ENCODE results near the gene PDE6C. TPM values are rescaled to one million over a fixed set of nuclear protein-coding genes. Genes with fewer than 3 reads are reported as not detected.

The PDE6C gene
- total and polyA plus RNA-seq, 9 donors = 0.02 TPM; not detected in 8

DNA sequence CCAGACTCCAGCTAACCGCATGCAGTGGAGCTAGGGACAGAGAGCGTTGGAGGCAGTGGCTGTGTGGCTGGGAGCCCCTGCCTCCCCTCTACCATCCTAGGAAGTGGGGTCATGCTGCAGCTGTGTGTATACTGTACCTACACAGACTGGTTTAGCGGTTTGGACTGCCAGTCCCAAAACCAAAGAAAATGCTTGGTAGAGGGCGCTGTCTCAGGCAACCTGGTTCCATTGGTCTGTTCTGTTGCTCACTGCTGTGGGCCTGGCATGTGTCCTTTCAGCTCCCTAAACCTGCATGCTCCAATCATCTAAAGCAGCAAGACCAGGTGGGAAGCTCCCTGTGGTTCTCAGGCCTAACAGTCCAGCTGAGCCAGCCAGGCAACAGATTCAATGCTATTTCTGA lies 15.8 kb upstream of the PDE6C start:
- WGBS, 3 donors = 35 to 62% (median 42%) methylated on average over 4 of the region's 4 CpGs
- no peak for DNase-seq
- TF ChIP-seq CTCF (IDR thresholded peaks at IDR 0.05) (no peak), POLR2A (IDR thresholded peaks at IDR 0.05) (no peak), EP300 (IDR thresholded peaks at IDR 0.05) (no peak)
- H3K9me3 ChIP-seq = no peaks in the 10 kb centered on the region
- H3K4me3 ChIP-seq = no peak overlapping the region
- intact Hi-C loops (cut with DNase I) = no loop called here
- H3K4me1 ChIP-seq (ENCODE audit: insufficient read depth) = peaks cover 2% of the 10 kb centered on the region
- H3K36me3 ChIP-seq = no peaks in the 10 kb centered on the region
- no peaks in the 10 kb centered on the region for H3K27me3 ChIP-seq
- no peak overlapping the region for H3K27ac ChIP-seq

DNA sequence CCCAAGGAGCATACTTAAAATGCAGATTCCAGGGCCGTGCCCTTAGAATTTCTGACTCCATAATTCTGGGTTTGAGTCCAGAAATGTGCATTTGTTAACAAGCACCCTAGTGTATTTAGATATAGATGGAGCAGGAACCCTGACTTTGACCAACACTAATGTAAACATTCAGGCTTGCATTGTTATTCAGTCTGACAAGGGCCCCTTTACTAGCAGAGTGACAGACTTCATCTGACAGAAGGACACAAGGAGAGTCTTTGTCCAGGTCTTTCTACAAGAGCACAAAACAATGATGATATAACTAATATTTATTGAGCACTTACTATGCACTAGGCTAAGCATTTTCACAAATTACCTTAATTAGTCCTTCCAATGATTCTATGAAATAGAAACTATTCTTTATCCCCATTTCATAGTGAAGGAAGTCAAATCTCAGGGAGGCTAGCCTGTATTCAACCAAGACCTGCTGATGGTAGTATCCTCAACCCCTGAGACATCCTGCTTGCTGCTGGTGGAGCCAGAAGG lies 15.2 kb upstream of the PDE6C start:
- no peaks in the 10 kb centered on the region for H3K9me3 ChIP-seq
- no peaks in the 10 kb centered on the region for H3K27me3 ChIP-seq
- intact Hi-C loops (cut with DNase I) = no loop called here
- no peak for DNase-seq
- TF ChIP-seq CTCF (IDR thresholded peaks at IDR 0.05) (no peak), EP300 (IDR thresholded peaks at IDR 0.05) (no peak), POLR2A (IDR thresholded peaks at IDR 0.05) (no peak)
- H3K4me3 ChIP-seq = no peak overlapping the region
- H3K36me3 ChIP-seq = no peaks in the 10 kb centered on the region
- H3K4me1 ChIP-seq (ENCODE audit: insufficient read depth) = peaks cover 2% of the 10 kb centered on the region
- 100% methylated on average over 1 of the region's 1 CpG for WGBS, 3 donors
- no peak overlapping the region for H3K27ac ChIP-seq

DNA sequence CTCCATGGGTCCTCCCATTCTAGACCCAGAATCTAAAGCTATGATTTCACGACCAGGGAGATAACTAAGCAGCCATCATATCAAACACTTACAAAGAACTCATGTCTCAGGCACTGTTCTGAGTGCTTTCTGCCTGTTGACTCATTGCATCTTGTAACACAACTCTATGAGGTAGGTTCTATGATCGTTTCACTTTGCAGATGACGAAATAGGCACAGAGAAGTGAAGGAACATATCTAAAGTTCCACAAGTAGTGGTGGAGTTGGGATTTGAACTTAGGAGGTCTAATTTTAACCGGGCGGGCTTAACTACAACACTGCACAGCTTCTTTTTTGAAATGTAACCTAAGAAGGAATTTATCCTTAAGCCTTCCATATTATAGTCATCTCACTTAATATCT lies 14.2 kb upstream of the PDE6C start:
- no peak overlapping the region for H3K27ac ChIP-seq
- TF ChIP-seq EP300 (IDR thresholded peaks at IDR 0.05) = no peak
- no peak for TF ChIP-seq CTCF (IDR thresholded peaks at IDR 0.05)
- no peak for TF ChIP-seq POLR2A (IDR thresholded peaks at IDR 0.05)
- 91 to 94% (median 93%) methylated on average over 5 of the region's 5 CpGs for WGBS, 3 donors
- no peak overlapping the region for H3K4me3 ChIP-seq
- H3K4me1 ChIP-seq (ENCODE audit: insufficient read depth) = peaks cover 2% of the 10 kb centered on the region
- no peaks in the 10 kb centered on the region for H3K9me3 ChIP-seq
- intact Hi-C loops (cut with DNase I) = no loop called here
- DNase-seq = no peak
- H3K27me3 ChIP-seq = no peaks in the 10 kb centered on the region
- H3K36me3 ChIP-seq = no peaks in the 10 kb centered on the region

GRCh38 chr10:93599335-93599734 lies 13.0 kb upstream of the PDE6C start:
- Histone ChIP-seq H3K9me3 (no peaks in the 10 kb centered on the region), H3K4me1 (ENCODE audit: insufficient read depth) (peaks cover 2% of the 10 kb centered on the region), H3K27me3 (no peaks in the 10 kb centered on the region), H3K27ac (no peak overlapping the region), H3K4me3 (no peak overlapping the region), H3K36me3 (no peaks in the 10 kb centered on the region)
- intact Hi-C loops (cut with DNase I) = no loop called here
- 34 to 50% (median 44%) methylated on average over 1 of the region's 1 CpG for WGBS, 3 donors
- no peak for DNase-seq
- no peak for TF ChIP-seq EP300 (IDR thresholded peaks at IDR 0.05)
- no peak for TF ChIP-seq CTCF (IDR thresholded peaks at IDR 0.05)
- TF ChIP-seq POLR2A (IDR thresholded peaks at IDR 0.05) = no peak
